Upper lobe of left lung (tissue), 4 donors: ENCODE results near the gene RPS6KA5.

Source experiments
- CTCF ChIP-seq, 6 experiments: fragments of 450-650 bp in 4 of 6; fragments of 200-600 bp in 2 of 6; sonication (generic) in 2 of 6; IDR thresholded peaks; one replicate each; pipeline ENCODE4 v1.5.1; 2016 to 2019; ENCODE audit warnings: antibody characterized with exemption in 6 of 6
- EP300 ChIP-seq, 4 donors: sonication (generic); formaldehyde crosslinking; IDR thresholded peaks; one replicate each; pipeline ENCODE4 v1.5.1; 2017; ENCODE audit warnings: antibody characterized with exemption in 4 of 4, control low read depth in 2 of 4
- POLR2A ChIP-seq, 4 donors: fragments of 450-650 bp; IDR thresholded peaks; one replicate each; pipeline ENCODE4 v1.5.1; 2016 to 2017; ENCODE audit warnings: antibody characterized with exemption in 4 of 4, mild to moderate bottlenecking in 2 of 4

- TF ChIP-seq CTCF (IDR thresholded peaks at IDR 0.05) (no peak), POLR2A (IDR thresholded peaks at IDR 0.05) (no peak), EP300 (IDR thresholded peaks at IDR 0.05) (no peak)
Measured at GRCh38 chr14:90850487-90850886, 210.0 kb downstream of the RPS6KA5 start.
